GM21515 (cell line): ENCODE measurements around the gene PAPPA2.
A peak's percentile ranks its signal among the peaks of the same experiment; 100 is the strongest.

Source experiments
- ATAC-seq: cut with Tn5 transposase; IDR thresholded peaks from one replicate; pipeline ENCODE4 v1.9.1; 2021; ENCODE audit not compliant: unreplicated experiment

The PAPPA2 gene

GRCh38 chr1:176880955-176881595, 418.1 kb downstream of the PAPPA2 start:
- peak; percentile 72 for ATAC-seq

- ATAC-seq: no peak
These were observed 421.3 kb downstream of the PAPPA2 start for GRCh38 chr1:176884286-176884685.

- ATAC-seq: no peak
These were observed 421.9 kb downstream of the PAPPA2 start for GRCh38 chr1:176884911-176885310.

GRCh38 chr1:176885341-176885740, 422.4 kb downstream of the PAPPA2 start:
- no peak for ATAC-seq

GRCh38 chr1:176885751-176886150, 422.8 kb downstream of the PAPPA2 start:
- ATAC-seq: no peak

- no peak for ATAC-seq
These were observed 425.6 kb downstream of the PAPPA2 start for GRCh38 chr1:176888471-176889032.

- ATAC-seq: no peak
These were observed 430.8 kb downstream of the PAPPA2 start for GRCh38 chr1:176893625-176894352.

- ATAC-seq: no peak
These were observed 431.5 kb downstream of the PAPPA2 start for GRCh38 chr1:176894450-176894849.
